ENCODE data around the gene ACP7.

DNA sequence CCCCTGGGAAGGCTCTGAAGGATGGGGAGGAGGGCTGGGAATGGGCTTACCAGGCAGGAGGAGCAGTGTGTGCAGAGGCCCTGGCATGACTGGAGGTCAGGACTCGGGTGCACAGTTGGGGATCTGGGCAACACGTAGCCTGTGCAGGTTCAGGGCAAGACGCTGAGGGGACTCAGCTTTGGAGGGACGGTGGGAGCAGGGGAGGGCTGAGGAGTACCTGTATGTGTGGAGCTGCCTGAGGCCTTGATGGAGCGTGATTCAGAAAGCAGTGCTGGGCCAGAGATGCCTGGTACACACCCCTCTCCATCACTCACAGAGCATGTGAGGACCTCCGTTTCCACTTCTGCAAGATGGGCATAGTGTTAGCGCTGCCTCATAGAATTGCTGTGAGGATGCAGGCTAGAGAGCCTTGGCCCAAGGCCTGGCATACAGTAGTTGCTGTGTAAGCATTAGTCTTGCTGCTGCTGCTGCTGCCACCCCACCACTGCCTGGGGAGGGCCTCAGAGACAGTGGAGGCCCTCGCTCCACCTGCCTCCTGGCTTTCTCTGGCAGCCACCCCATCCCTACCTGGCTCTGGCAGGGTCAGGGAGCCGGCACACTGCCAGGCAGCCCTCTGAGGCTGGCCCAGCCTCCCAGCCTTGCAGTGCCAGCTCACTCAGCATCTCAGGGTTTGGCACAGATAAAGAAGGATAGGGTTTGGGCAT is 43.8 kb downstream of the ACP7 start:
- TF ChIP-seq EZH2 (IDR thresholded peaks at IDR 0.05; ENCODE audit: borderline replicate concordance, low read length) (no peak), CTCF (IDR thresholded peaks at IDR 0.05; ENCODE audit: low read length) (no peak)

Data from OCI-LY1 (cell line).